OCI-LY7 (cell line): ENCODE measurements around the gene SPOCK1.

Experiments
- EZH2phosphoT487 ChIP-seq: fragments of 200-600 bp; sonication (generic); IDR thresholded peaks from 2 replicates; pipeline ENCODE4 v1.6.1; 2018; ENCODE audit warnings: low read depth, borderline replicate concordance, mild to moderate bottlenecking, mixed run types, antibody characterized with exemption, low read length, moderate library complexity, mixed read lengths
- TF ChIP-seq, protein P1 (sequence below): fragments of 200-600 bp; sonication (generic); conservative IDR thresholded peaks from 2 replicates; pipeline ENCODE4 v1.5.1; 2014; ENCODE audit warnings: mild to moderate bottlenecking, antibody characterized with exemption, low read length, moderate library complexity, mixed read lengths

DNA sequence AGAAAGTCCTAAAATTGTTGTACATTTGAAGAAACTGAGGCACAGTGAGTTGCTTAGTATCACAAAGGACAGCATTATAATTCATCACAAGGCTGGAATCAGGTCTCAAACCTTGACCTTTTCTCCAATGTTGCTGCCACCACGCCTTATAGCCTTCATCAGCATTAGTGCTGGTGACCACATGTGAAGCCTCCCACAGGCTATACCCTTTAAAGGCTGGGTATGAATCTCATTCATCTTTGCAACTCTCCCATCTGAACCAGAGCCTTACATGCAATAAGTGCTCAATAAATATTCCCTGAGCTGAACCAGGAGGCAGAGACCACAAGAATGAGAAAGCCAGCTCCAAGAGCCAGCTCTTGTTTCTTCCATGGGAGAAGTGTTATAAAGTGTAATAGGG, 104.7 kb downstream of the SPOCK1 start:
- TF ChIP-seq, protein P1, sequence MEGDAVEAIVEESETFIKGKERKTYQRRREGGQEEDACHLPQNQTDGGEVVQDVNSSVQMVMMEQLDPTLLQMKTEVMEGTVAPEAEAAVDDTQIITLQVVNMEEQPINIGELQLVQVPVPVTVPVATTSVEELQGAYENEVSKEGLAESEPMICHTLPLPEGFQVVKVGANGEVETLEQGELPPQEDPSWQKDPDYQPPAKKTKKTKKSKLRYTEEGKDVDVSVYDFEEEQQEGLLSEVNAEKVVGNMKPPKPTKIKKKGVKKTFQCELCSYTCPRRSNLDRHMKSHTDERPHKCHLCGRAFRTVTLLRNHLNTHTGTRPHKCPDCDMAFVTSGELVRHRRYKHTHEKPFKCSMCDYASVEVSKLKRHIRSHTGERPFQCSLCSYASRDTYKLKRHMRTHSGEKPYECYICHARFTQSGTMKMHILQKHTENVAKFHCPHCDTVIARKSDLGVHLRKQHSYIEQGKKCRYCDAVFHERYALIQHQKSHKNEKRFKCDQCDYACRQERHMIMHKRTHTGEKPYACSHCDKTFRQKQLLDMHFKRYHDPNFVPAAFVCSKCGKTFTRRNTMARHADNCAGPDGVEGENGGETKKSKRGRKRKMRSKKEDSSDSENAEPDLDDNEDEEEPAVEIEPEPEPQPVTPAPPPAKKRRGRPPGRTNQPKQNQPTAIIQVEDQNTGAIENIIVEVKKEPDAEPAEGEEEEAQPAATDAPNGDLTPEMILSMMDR, result no peak
- no peak for TF ChIP-seq EZH2phosphoT487
